GM19025 (cell line): Measurements from ENCODE around the gene MSLN.

Experiments used
- ATAC-seq: cut with Tn5 transposase; IDR thresholded peaks from one replicate; pipeline ENCODE4 v1.9.1; 2021; ENCODE audit warnings: mild to moderate bottlenecking, low read depth, moderate library complexity; ENCODE audit not compliant: unreplicated experiment

Gene MSLN

DNA sequence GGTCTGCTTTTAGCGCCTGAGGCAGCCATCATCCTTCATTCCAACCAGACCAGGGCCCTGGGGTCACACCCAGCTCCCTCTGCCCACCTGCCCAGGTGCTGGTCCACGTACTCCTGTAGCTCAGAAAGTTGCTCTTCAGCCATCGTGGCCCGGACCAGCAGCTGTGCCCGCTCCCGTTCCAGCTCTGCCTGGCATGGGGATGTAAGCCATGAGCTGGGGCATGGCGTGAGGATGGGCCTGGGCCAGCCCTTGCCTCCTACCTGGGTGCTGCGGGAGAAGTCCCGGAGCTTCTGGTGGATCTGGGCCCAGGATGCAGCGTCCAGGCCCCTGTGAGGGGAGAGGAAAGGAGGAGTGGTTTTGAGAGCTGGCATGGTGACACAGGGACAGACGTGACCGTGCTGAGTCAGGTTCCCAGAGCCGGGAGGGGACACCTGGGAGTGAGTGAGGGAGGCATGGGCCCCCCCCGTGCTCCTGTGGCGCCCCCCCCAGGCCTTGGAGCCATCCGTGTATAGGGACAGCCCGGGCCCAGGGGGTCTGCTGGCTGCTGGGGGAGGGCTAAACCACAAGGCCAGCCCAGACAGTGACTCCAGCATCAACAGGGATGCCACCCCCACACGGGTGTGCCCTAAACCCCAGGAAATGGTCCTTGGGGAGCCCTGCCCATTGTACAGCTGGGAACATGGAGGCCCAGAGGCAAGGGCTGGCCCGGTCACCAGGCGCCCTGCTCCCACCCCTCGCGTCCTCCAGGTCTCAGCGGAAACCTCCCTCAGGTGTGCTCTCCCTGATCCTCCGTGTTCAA is 37.5 kb upstream of the MSLN start:
- ATAC-seq: no peak

DNA sequence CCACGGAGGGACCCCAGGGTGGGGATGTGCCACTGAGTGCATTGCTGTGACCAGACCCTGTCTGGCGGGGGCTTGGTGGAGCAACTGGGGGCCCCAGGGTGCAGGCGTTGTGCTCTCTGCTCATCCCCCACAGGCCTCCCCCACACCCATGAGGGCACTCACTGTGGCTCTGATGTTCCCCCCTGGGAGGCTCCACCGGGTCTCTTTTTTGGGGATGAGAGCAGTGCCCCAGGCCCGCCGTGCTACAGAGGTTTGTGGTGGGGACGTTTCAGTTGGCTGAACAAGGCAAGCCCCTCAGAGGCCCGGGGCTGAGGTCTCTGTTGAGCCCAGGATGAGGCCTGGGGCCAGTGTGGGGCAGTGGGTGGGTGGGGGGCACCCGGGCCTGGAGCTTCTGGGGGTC is 36.8 kb upstream of the MSLN start:
- ATAC-seq: no peak

DNA sequence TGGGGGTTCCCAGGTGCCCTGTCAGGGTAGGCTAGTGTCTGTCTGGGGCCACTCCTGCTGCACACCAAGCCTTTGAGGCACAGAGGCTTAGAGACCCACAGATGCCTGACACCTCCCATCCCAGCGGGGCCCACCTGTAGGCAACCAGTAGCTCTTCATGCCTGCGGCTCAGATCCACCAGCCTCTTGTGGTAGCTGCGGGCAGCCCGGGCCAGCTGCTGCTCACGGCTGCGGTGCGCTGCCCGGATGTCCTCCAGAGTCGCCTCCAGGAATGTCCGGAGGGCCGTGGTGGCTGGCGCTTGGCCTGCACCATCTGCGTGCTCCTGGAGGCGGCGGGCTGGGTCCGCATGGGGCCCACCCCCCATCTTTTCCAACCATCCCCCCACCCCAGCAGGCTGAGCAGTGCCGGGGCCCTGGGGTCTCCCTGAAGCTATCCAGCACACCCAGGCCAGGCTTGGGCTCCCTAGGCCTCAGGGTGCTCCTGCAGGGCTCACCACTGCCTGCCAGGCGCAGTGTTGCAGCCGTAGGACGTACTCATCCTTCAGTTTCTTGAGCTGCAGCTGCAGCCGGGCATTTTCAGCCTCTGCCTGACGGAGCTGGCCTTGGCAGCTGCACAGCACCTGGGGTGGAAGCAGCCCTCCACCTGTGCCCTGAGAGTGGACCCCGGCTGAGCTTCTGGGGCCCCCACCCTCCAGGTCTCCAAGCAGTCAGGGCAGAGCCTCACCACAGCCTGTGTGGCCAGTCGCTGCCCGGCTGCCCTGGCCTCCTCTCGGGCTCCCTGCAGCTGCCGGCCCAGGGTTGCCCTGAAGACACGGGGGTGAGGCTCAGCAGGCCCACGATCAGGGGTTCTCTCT is 36.1 kb upstream of the MSLN start:
- no peak for ATAC-seq

DNA sequence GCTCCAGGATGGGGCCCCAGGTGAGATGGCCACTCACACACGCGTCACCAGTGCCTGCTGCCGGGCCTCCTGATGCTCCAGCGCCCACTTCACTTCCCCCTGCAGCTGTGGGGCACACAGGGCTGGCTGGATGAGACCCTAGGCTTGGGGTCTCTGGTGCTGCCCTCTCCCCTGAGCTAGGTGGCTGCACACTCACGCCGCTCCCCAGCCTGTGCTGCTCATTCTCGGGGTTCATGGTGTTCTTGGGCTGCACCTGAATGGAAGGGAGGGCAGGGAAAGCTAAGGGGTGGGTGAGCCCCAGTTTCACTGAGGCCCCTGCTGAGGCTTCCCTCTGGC is 35.5 kb upstream of the MSLN start:
- ATAC-seq: no peak

DNA sequence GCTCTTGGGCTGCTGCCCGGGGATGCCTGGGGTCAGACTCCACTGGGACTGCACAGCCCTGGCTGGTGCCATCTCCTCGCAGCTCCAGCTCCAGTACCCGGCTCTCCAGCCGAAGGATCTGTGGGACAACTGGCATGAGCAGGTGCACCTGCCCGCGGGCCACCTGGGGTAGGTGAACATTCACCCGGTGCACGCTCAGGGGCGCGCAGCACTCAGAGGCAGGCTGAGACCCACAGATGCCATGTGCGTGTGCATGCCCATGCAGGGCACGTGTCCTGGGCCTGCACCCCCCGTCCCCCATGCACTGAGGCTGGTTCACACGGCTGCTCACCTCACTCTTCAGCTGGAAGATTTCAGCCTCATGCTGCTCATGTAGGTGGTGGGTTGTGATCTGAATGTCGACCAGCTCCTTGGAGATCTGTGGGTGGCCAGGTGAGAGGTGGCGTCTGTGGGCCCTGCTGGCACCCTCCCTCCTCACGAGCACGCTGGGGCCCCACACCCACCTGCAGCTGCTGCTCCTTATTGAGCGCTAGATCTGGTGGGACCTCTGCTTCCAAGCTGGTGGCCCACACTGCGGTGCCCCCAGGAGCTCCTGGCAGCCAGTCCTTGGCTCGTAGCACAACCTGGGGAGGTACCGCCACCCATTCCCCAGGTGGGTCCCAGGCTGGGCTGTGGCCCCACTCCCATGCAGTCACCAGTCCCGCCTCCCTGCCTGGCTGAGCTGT is 34.9 kb upstream of the MSLN start:
- ATAC-seq: no peak

DNA sequence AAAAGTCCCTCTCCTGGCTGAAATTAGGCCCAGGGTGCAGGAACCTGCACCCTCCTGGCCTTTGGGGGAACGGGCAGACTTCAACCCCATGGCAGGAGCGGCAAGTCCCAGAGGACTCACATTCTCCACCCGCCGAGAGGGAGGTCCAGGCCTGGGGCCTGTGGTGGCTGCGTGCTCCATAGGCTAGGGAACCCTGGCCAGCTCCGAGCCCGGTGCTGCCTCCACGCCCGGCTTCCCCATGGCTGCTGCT is 34.4 kb upstream of the MSLN start:
- no peak for ATAC-seq

DNA sequence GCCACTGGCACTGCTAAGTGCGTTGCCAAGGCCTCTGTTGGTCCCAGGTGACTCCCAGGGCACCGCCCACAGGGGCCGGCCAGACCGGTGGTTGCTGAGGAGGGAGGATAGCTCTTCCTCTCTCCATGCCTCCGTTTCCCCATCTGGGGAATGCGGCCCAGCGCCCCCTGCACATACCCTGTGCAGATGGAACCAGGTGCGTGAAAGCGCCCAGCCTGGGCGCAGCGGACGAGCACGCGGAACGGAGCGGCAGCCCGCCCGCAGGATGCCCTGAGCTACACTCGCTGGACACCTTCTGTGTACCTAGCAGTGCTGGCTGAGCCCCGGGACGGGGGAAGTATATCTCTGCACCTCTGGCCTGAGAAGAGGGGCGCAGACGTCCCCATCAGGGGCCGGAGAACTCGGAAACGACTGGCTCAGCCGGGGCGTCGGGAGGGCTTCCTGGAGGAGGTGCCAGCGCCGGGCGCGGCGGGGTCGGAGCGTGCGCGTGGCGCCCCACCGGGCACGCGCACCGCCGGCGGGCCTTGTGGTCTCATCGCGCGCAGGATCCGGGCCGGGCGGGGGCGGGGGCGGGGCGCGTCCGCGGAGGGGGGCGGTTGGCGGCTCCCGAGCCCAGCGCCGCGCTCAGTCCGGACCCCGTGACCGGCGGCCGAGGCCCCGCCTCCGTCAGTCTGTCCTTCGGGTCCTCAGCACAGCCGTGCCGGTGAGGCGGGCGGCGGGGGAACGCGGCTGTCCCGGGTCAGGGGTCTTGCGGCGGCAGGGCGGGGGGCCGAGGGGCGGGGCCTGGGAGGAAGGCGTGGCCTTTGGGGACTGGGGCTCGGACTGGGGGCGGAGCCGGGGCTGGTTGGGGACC is 33.9 kb upstream of the MSLN start, which contains the start of the genes CCDC78 and HAGHL:
Gene CCDC78 (minus strand): TSS at position 6 of the 853 bp plus-strand sequence. CDS start 76 bp downstream, outside the sequence.
Gene HAGHL (plus strand): TSS at position 669 of the 853 bp plus-strand sequence. CDS start 404 bp downstream, outside the sequence.
- no peak for ATAC-seq

DNA sequence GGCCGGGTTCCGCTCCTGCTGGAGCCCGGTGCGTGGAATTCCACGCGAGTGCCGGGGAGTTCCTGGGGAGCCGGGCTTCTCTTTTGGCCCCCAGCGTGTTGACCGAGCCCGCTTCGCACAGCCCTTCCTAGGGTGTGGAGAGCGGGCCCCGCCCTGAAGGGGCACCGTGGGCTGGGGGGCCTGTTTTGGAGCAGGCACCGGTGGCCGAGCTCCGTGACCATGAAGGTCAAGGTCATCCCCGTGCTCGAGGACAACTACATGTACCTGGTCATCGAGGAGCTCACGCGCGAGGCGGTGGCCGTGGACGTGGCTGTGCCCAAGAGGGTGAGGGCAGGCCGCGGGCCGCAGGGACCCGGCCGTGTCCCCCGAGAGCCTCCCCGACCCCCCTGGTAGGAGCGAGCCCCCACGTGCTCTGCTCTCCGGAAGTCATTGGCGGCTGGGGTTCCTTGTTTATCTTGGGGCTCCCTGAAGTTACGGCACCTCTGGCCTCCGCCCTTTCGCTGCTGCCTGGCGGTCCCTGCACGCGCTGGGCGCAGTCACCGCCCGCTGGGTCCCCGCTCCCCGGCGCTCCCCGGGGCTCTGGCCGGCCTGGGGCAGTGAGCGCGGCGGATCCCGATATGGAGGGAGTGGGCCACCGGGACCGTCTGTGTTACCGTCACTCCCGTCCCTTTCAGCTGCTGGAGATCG is 33.1 kb upstream of the MSLN start:
- ATAC-seq: no peak

DNA sequence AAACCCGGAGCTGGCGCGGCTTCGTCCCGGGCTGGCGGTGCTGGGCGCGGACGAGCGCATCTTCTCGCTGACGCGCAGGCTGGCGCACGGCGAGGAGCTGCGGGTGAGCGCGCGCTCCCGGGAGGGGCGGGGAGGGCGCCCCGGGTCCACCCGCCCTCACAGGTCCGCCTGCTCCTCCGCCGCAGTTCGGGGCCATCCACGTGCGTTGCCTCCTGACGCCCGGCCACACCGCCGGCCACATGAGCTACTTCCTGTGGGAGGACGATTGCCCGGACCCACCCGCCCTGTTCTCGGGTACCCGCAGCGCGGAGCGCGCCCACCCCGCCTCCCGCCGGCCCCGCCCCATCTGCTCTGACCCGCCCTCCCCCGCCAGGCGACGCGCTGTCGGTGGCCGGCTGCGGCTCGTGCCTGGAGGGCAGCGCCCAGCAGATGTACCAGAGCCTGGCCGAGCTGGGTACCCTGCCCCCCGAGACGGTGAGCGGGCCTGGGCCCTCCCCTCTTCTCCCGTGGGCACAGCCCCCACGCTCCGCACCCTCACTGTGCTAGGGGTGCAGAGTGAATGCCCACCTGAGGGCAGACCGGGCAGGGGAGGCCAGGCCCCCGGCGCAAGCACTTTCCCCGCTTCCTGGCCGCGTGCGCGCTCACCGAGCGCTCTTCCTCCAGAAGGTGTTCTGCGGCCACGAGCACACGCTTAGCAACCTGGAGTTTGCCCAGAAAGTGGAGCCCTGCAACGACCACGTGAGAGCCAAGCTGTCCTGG is 32.2 kb upstream of the MSLN start:
- ATAC-seq: peak; percentile 40

DNA sequence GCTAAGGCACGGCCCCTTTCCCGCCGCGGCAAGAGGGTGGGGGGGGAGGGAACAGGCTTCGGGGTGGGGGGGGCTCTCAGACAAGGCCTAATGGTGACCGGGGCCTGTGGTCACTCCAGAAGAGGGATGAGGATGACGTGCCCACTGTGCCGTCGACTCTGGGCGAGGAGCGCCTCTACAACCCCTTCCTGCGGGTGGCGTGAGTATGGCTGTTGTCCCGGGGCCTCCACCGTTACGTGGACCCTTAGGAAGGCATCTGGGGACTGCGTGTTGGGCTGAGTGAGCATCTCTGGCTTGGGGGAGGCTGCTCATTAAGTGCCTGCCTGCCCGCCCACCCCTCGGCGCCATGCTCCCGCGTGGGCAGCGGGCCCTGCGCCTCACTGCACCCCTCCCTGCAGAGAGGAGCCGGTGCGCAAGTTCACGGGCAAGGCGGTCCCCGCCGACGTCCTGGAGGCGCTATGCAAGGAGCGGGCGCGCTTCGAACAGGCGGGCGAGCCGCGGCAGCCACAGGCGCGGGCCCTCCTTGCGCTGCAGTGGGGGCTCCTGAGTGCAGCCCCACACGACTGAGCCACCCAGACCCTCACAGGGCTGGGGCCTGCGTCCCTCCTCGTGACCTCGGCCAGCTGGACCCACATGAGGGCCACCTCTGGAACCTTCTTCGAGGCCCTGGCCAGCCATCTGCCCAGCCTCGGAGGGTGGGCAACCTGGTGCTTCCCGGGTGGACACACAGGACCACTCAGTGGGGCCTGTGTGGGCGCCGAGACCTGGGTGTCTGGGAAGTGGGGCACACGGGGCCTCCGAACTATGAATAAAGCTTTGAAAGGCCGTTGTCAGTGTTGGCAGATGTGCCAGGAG is 31.4 kb upstream of the MSLN start:
- ATAC-seq: no peak

DNA sequence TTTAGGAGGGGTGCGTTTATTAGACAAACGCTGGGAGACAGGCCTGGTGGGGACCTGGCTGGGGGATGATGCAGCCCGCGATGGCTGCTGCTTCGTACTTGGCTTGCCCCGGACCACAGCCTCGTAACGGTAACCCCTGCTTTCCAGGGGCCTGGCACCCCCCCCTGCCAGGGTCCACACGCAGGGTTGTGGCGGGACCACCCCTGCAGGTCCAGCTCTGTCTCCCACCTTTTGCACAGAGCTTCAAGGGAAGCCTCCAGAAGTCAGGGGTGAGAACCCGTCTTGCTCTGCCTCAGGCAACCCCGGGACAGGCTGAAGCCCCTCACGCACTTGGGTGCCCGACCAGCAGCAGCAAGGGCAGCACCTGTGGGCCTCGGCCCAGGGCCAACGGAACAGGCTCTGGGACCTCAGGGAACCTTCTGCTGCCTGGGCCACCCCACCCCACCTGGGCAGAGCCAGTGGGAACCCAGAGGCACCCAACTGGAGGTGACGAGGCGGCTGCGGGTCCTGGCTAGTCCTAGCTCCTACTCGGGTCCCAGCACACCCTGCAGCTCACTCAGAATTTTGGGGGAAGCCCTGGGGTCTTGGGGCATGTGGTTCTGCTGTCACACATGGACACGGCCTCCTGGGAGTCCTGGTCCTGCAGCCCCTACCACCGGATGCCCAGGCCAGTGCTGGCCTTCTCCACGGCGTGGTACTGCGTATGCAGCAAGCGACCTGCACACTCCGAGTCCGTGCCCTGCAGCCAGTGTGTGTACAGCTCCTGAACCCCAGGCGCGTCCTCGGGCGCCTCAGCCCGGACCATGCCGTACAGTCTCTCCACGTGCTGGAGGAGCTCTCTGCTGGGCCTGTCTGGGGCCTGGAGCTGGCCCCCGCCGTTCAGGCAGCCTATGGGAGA is 30.5 kb upstream of the MSLN start:
- no peak for ATAC-seq

DNA sequence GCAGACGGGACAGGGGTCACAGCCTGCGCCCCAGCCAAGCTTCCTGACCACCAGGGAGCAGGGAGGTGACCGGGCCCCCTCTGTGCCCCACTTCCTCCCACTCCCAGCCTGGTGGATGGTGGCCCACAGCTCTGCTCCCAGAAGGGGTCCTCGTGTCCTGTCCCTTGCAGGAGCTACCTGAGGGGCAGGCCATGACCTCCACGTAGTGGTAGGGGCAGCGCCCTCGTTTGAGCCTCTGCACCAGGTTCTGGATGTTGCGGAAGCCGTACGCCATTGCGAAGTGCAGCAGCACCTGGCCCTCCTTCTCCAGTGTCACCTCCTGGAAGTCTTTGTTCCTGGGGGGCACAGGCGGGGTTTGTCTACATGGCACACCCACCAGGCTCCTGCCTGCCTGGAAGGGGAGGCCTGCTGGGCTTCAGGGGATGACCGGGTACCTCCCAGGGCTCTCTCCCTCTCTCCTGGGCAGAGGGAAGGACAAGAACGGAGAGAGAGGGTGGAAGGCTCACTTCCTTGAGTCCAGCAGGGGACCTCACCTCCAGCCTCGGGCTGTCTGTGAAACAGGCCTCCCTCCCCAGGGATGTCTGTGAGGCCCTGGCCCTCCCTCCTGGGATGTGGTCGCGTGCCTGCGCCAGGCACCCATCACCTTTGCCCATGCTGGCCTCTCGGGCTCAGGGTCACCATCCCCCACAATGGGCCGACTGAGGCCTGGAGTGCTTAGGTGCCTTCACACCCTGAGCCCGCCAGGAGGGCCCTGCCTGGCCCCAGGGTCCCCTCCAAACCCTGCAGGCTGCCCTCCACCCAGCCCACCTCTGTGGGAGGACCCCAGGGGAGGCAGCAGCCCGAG is 29.6 kb upstream of the MSLN start:
- ATAC-seq: no peak

DNA sequence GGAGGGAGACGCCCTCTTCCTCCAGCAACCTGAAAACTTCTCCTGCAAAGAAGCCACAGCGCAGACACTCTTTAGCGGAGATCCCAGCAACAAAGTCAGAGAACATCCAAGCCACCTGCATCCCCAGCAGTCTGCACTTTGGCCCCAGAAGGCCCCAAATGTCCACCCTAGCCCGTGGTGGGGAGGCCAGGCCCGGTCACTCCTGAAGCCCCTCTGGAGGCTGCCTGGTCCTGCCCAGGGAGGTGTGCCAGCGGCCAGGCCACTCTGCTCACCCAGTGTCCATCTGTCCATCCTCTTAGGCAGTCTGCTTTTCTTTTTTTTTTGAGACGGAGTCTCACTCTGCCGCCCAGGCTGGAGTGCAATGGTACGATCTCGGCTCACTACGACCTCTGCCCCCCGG is 28.2 kb upstream of the MSLN start:
- no peak for ATAC-seq

DNA sequence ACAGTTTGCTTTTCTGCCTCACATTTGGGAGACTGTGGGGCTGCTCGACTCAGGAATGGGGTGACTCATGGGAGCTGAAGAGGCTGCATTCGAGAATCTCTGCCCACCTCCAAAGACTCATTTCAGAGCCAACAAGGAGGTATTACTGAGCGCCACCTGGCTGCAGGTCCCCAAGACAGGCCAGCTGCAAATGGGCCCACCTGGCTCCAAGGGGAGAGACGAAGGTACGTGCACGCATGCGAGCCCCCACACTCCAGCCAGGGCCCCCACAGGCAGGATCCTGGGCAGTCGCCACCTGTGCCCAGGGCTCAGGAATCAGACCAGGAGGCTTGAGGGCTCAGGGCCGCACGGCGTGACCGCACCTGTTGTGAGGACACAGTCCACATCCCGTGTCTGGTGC is 27.6 kb upstream of the MSLN start:
- no peak for ATAC-seq

DNA sequence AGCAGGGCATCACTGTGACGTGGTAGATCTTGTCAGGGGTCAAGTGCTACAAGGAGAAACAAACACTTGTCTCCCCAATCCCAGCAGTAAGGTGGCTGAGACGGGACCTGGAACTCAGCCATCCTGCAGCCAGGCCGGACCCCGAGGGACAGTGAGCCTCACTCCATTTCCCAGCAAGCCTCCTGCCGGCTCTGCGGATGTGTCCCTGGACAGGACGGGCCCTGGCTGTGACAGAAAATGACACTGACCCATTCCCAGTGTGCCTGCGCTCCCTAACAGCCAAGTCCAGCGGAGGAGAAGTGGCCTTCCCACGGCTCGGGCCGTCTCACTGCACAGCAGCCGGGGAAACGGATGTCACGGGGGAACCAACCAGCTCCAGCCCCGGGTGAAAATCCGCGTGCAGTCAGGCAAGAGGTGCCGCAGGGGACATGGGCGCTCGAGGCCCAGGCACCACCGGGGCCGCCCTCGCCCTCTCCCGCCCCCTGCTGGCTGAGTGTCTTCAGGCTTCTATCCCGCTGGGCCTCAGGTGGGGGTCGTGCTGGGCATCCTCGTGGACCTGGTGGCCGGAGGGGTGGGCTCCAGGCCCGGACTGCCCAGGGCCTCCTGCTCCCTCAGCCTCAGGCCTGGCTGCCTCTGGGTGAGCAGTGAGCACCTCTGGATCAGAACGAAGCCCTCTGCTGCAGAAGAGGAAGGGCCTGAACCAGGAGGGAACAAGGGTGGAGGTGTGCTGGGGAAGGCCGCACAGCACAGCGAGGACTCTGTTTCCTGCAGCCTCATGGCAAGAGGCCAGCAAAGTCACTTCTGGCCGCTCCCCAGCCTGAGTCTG is 26.9 kb upstream of the MSLN start:
- no peak for ATAC-seq
